Ovary (tissue), 9 donors: ENCODE results near the gene NPTN. TPM values are rescaled to one million over a fixed set of nuclear protein-coding genes. Genes with fewer than 3 reads are reported as not detected.

Experiments
- DNase-seq, 5 donors: peaks; one replicate each; pipeline ENCODE4 v3.0.0-alpha.2; 2019 to 2020
- H3K27ac ChIP-seq, 2 donors: fragments of 200-600 bp; one replicate each; pipeline versions ENCODE4 v1.5.1 to v1.8.0; 2019 to 2022
- H3K27me3 ChIP-seq: fragments of 200-600 bp; one replicate; pipeline ENCODE4 v1.8.0; 2022
- H3K36me3 ChIP-seq: fragments of 200-600 bp; sonication (generic); one replicate; pipeline ENCODE4 v1.5.1; 2019
- H3K4me1 ChIP-seq: one replicate; pipeline ENCODE4 v1.8.1; 2013; ENCODE audit warnings: mild to moderate bottlenecking, moderate library complexity; ENCODE audit not compliant: insufficient read depth
- H3K4me3 ChIP-seq: fragments of 200-600 bp; sonication (generic); one replicate; pipeline ENCODE4 v1.5.1; 2017
- H3K9me3 ChIP-seq, 2 donors: fragments of 200-600 bp in 1 of 2; sonication (generic) in 1 of 2; one replicate each; pipeline versions ENCODE4 v1.5.1 to v1.8.1; 2013 to 2019; ENCODE audit warnings: mild to moderate bottlenecking in 1 of 2, moderate library complexity in 1 of 2
- EP300 ChIP-seq: sonication (generic); formaldehyde crosslinking; IDR thresholded peaks from one replicate; pipeline ENCODE4 v1.6.1; 2017; ENCODE audit warnings: antibody characterized with exemption
- POLR2A ChIP-seq: fragments of 450-650 bp; IDR thresholded peaks from one replicate; pipeline ENCODE4 v1.6.1; 2017; ENCODE audit warnings: antibody characterized with exemption, mild to moderate bottlenecking, moderate library complexity
- WGBS, 3 donors: extraction: QIAGEN DNeasy Blood & Tissue Kit in 1 of 3; methylation state at CpG; one replicate each; pipeline versions ENCODE4 v1.1.5 to v1.1.7; 2013 to 2017; 5-methylcytosine and 5-hydroxymethylcytosine counted together
- intact Hi-C, 4 donors: fragments of 100-400 bp; cut with DNase I; formaldehyde crosslinking; loops; one replicate each; pipeline versions ENCODE4 v1.11.0 to v1.15.1; 2022 to 2023
- polyA plus RNA-seq, 2 donors: library from polyadenylated mRNA; stranded (reverse); fragments of 200-250 nt in 1 of 2; fragments of 350-450 nt in 1 of 2; fragmentation: Illumina TruSeq in 1 of 2; extraction: RNeasy Lipid Tissue Mini Kit (QIAGEN cat#74804) in 1 of 2; gene quantifications; one replicate each; pipeline ENCODE4 v1.2.3, GENCODE V29; 2013 to 2014
- total RNA-seq, 7 donors: library from RNA; depleted of rRNA in 2 of 7; stranded (reverse); fragments of >200 nt in 2 of 7; fragmentation: NEBNext Ultra II Directional in 3 of 7; extraction: Animal tissue kit (Norgen Biotek cat#: 25700) in 3 of 7; gene quantifications; one replicate each; pipeline versions ENCODE4 v1.1.0 to v1.2.4, GENCODE V29; 2016 to 2023
- TF ChIP-seq, protein P1 (sequence below), 3 donors: fragments of 450-650 bp in 2 of 3; fragments of 200-600 bp in 1 of 3; IDR thresholded peaks; one replicate each; pipeline versions ENCODE4 v1.5.1 to v1.8.0; 2016 to 2022; ENCODE audit warnings: antibody characterized with exemption in 3 of 3, mild to moderate bottlenecking in 1 of 3
- donor health status: DM: no; HTN: no; CAD: no; lungs with moderate emphysema.
- donor health status: DM: no; HTN: no; CAD: no.
- donor health status: Bipolar disorder and iron deficiency.
- donor health status: DM: yes; HTN: yes; CAD: no.
- donor health status: DM: no; HTN: no; CAD: no.
- donor health status: DM: yes; HTN: yes; CAD: no.

Gene NPTN
- total and polyA plus RNA-seq, 9 donors: 39.2 to 245 (median 82.0) TPM

DNA sequence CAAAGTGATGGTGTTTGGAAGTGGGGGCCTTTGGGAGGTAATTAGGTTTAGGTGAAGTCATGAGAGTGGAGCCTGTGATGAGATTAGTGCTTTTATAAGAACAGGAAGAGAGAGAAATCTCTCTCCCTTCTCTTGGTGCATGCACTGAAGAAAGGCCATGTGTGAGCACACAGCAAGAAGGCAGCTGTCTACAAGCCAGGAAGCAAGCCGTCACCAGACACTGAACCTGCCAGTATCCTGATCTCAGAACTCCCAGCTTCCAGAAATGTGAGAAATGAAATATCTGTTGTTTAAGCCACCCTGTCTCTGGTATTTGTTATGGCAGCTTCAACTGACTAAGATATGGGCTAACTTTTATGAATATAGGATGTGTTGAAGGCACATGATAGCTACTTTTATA is 117.7 kb downstream of the NPTN start:
- H3K36me3 ChIP-seq: no peaks in the 10 kb centered on the region
- no peak for DNase-seq

More for the DNA sequence above, 117.7 kb downstream of the NPTN start:
- TF ChIP-seq POLR2A (no peak), EP300 (no peak)
- TF ChIP-seq, protein P1, sequence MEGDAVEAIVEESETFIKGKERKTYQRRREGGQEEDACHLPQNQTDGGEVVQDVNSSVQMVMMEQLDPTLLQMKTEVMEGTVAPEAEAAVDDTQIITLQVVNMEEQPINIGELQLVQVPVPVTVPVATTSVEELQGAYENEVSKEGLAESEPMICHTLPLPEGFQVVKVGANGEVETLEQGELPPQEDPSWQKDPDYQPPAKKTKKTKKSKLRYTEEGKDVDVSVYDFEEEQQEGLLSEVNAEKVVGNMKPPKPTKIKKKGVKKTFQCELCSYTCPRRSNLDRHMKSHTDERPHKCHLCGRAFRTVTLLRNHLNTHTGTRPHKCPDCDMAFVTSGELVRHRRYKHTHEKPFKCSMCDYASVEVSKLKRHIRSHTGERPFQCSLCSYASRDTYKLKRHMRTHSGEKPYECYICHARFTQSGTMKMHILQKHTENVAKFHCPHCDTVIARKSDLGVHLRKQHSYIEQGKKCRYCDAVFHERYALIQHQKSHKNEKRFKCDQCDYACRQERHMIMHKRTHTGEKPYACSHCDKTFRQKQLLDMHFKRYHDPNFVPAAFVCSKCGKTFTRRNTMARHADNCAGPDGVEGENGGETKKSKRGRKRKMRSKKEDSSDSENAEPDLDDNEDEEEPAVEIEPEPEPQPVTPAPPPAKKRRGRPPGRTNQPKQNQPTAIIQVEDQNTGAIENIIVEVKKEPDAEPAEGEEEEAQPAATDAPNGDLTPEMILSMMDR (IDR thresholded peaks at IDR 0.05): no peak
- Histone ChIP-seq H3K4me1 (no peaks in the 10 kb centered on the region), H3K9me3 (no peaks in the 10 kb centered on the region), H3K27ac (no peak overlapping the region), H3K27me3 (no peaks in the 10 kb centered on the region), H3K4me3 (no peak overlapping the region)
- intact Hi-C loops: no loop called here
- WGBS, 3 donors: 58 to 75% (median 71%) methylated on average over 1 of the region's 1 CpG

Other genes with a start within 250 kb of the NPTN start
- gene REC114, start 190.2 kb downstream of the NPTN start, total RNA-seq: not detected
- gene REC114, start 190.2 kb downstream of the NPTN start, polyA plus RNA-seq: under 1 TPM in 1 of 2 donors, not detected in 1; 0.51 TPM
- gene CD276, start 51.0 kb upstream of the NPTN start, total RNA-seq: 10 to 100 TPM; 22.5 to 66.5 (median 53.7) TPM
- gene CD276, start 51.0 kb upstream of the NPTN start, polyA plus RNA-seq: 10 to 100 TPM; 38.7 to 69.2 TPM
- gene INSYN1, start 120.0 kb upstream of the NPTN start, total RNA-seq: 10 to 100 TPM in 6 of 7 donors, 1 to 10 TPM in 1; 4.9 to 86.3 (median 32.6) TPM
- gene INSYN1, start 120.0 kb upstream of the NPTN start, polyA plus RNA-seq: 10 to 100 TPM in 1 of 2 donors, under 1 TPM in 1; 0.43 to 11.9 TPM
- gene TBC1D21, start 240.2 kb upstream of the NPTN start, total RNA-seq: not detected
- gene TBC1D21, start 240.2 kb upstream of the NPTN start, polyA plus RNA-seq: not detected